IMR-90 (cell line): ENCODE data around the gene MAP3K15. TPM values are rescaled to one million over a fixed set of nuclear protein-coding genes. Genes with fewer than 3 reads are reported as not detected.

Experiments used
- ATAC-seq: fragments of 200-7000 bp; cut with Tn5 transposase; 2 replicates; pipeline ENCODE4 v1.9.1; 2020; ENCODE audit warnings: low read depth, mild to moderate bottlenecking, moderate library complexity
- BruUV-seq: library from RNA; stranded (reverse); fragments of 400-500 nt; replicated peaks from 2 replicates; lab custom pipeline; 2021; lab: Mats Ljungman, UMichigan
- CTCF ChIA-PET: fragments of 300-600 bp; formaldehyde crosslinking; extraction: SDS; loops from one replicate; lab custom pipeline; 2021; ENCODE audit warnings: antibody characterized with exemption; lab: Yijun Ruan, JAX
- POLR2A ChIA-PET: fragments of 300-600 bp; sonication (Branson Sonifier 250); formaldehyde crosslinking; loops from one replicate; lab custom pipeline; 2022; ENCODE audit warnings: antibody characterized with exemption; ENCODE audit not compliant: unreplicated experiment; lab: Charles Lee
- DNase-seq: peaks from one replicate; pipeline ENCODE4 v3.0.0; 2013
- H2AFZ ChIP-seq: replicated peaks from 2 replicates; pipeline ENCODE3; 2013; ENCODE audit warnings: low read length, mild to moderate bottlenecking; ENCODE audit not compliant: poor library complexity
- H2AK5ac ChIP-seq: 2 replicates; pipeline ENCODE4 v1.6.1; 2013; ENCODE audit warnings: low read depth, low read length, inconsistent platforms
- H2AK9ac ChIP-seq: replicated peaks from 2 replicates; pipeline ENCODE3; 2013; ENCODE audit warnings: mild to moderate bottlenecking, low read depth, low read length, moderate library complexity; ENCODE audit not compliant: poor library complexity
- H2BK120ac ChIP-seq: 2 replicates; pipeline ENCODE4 v1.6.1; 2013; ENCODE audit warnings: low read depth, low read length, inconsistent platforms
- H2BK15ac ChIP-seq: 3 replicates; pipeline ENCODE4 v1.6.1; 2013; ENCODE audit warnings: low read depth, low read length, inconsistent platforms
- H2BK20ac ChIP-seq: 2 replicates; pipeline ENCODE4 v1.6.1; 2013; ENCODE audit warnings: low read depth, mild to moderate bottlenecking, inconsistent platforms, low read length, moderate library complexity
- H2BK5ac ChIP-seq: 2 replicates; pipeline ENCODE4 v1.6.1; 2013; ENCODE audit warnings: mild to moderate bottlenecking, low read depth, low read length, inconsistent platforms; ENCODE audit not compliant: poor library complexity, severe bottlenecking
- H3K14ac ChIP-seq: replicated peaks from 2 replicates; pipeline ENCODE4 v1.6.1; 2013; ENCODE audit warnings: low read depth, low read length, inconsistent platforms
- H3K18ac ChIP-seq: 2 replicates; pipeline ENCODE4 v1.6.1; 2013; ENCODE audit warnings: low read depth, low read length, control low read depth
- H3K23ac ChIP-seq: 2 replicates; pipeline ENCODE4 v1.6.1; 2013; ENCODE audit warnings: low read depth, low read length, inconsistent platforms
- H3K27ac ChIP-seq: 2 replicates; pipeline ENCODE4 v1.5.1; 2013; ENCODE audit warnings: mild to moderate bottlenecking, control low read depth, low read length; ENCODE audit not compliant: insufficient read depth
- H3K27me3 ChIP-seq: 2 replicates; pipeline ENCODE4 v1.6.1; 2013; ENCODE audit warnings: low read length; ENCODE audit not compliant: control insufficient read depth, insufficient read depth
- H3K36me3 ChIP-seq: 2 replicates; pipeline ENCODE4 v1.6.1; 2013; ENCODE audit warnings: low read length, mixed read lengths; ENCODE audit not compliant: control insufficient read depth, insufficient read depth
- H3K4ac ChIP-seq: 2 replicates; pipeline ENCODE4 v1.6.1; 2013; ENCODE audit warnings: low read depth, low read length, inconsistent platforms
- H3K4me1 ChIP-seq: 2 replicates; pipeline ENCODE4 v1.6.1; 2013; ENCODE audit warnings: low read length, mixed read lengths; ENCODE audit not compliant: control insufficient read depth, insufficient read depth
- H3K4me2 ChIP-seq: 2 replicates; pipeline ENCODE4 v1.6.1; 2013; ENCODE audit warnings: low read depth, mild to moderate bottlenecking, control low read depth, low read length, moderate library complexity
- H3K4me3 ChIP-seq: 2 replicates; pipeline ENCODE4 v1.5.1; 2013; ENCODE audit warnings: low read depth, mild to moderate bottlenecking, control low read depth, low read length, moderate library complexity; ENCODE audit not compliant: insufficient read depth
- H3K56ac ChIP-seq: 2 replicates; pipeline ENCODE4 v1.6.1; 2013; ENCODE audit warnings: low read length, inconsistent platforms; ENCODE audit not compliant: insufficient read depth; ENCODE audit errors: extremely low read depth
- H3K79me1 ChIP-seq, 2 experiments: 2 replicates each; pipeline ENCODE4 v1.6.1; 2013; ENCODE audit warnings: low read length in 2 of 2, inconsistent platforms in 1 of 2, low read depth in 1 of 2
- H3K9ac ChIP-seq: 2 replicates; pipeline ENCODE4 v1.6.1; 2013; ENCODE audit warnings: low read depth, low read length, control low read depth
- H3K9me1 ChIP-seq: 2 replicates; pipeline ENCODE4 v1.6.1; 2013; ENCODE audit warnings: low read length, inconsistent platforms; ENCODE audit not compliant: insufficient read depth
- H3K9me3 ChIP-seq: 2 replicates; pipeline ENCODE4 v1.6.1; 2013; ENCODE audit warnings: low read length; ENCODE audit not compliant: control insufficient read depth, insufficient read depth
- H4K20me1 ChIP-seq: 2 replicates; pipeline ENCODE4 v1.6.1; 2013; ENCODE audit warnings: low read length, inconsistent platforms; ENCODE audit not compliant: insufficient read depth
- H4K5ac ChIP-seq: 2 replicates; pipeline ENCODE4 v1.6.1; 2013; ENCODE audit warnings: mild to moderate bottlenecking, low read depth, low read length, control low read depth
- H4K8ac ChIP-seq, 2 experiments: 2 replicates each; pipeline ENCODE4 v1.6.1; 2013; ENCODE audit warnings: low read depth in 2 of 2, low read length in 2 of 2, control low read depth in 1 of 2, inconsistent platforms in 1 of 2
- H4K91ac ChIP-seq: 2 replicates; pipeline ENCODE4 v1.6.1; 2013; ENCODE audit warnings: low read depth, low read length, inconsistent platforms; ENCODE audit not compliant: insufficient read depth
- BHLHE40 ChIP-seq: fragments of 150-350 bp; IDR thresholded peaks from 2 replicates; pipeline ENCODE4 v1.6.1; 2016; ENCODE audit warnings: mild to moderate bottlenecking, low read depth, low read length
- CEBPB ChIP-seq: IDR thresholded peaks from 2 replicates; pipeline ENCODE4 v1.6.1; 2012; ENCODE audit warnings: low read depth, low read length, improper control_type of control experiment
- CHD1 ChIP-seq: IDR thresholded peaks from 2 replicates; pipeline ENCODE4 v1.6.1; 2012; ENCODE audit warnings: low read depth, low read length, improper control_type of control experiment
- FOS ChIP-seq: fragments of 150-350 bp; IDR thresholded peaks from 2 replicates; pipeline ENCODE4 v1.6.1; 2016; ENCODE audit warnings: low read depth, low read length
- MAFK ChIP-seq: IDR thresholded peaks from 2 replicates; pipeline ENCODE4 v1.6.1; 2012; ENCODE audit warnings: low read depth, low read length, improper control_type of control experiment
- MAZ ChIP-seq: IDR thresholded peaks from 2 replicates; pipeline ENCODE4 v1.6.1; 2012; ENCODE audit warnings: low read depth, mild to moderate bottlenecking, low read length, improper control_type of control experiment, moderate library complexity, borderline replicate concordance
- MXI1 ChIP-seq: IDR thresholded peaks from 2 replicates; pipeline ENCODE4 v1.6.1; 2012; ENCODE audit warnings: low read depth, mild to moderate bottlenecking, low read length, moderate library complexity, borderline replicate concordance
- NFE2L2 ChIP-seq: fragments of 150-350 bp; IDR thresholded peaks from 2 replicates; pipeline ENCODE4 v1.6.1; 2016; ENCODE audit warnings: low read depth, mild to moderate bottlenecking, low read length
- POLR2A ChIP-seq: IDR thresholded peaks from 2 replicates; pipeline ENCODE4 v1.6.1; 2012; ENCODE audit warnings: mild to moderate bottlenecking, low read depth, low read length
- RAD21 ChIP-seq: IDR thresholded peaks from 2 replicates; pipeline ENCODE4 v1.6.1; 2012; ENCODE audit warnings: low read length, improper control_type of control experiment
- RCOR1 ChIP-seq: IDR thresholded peaks from 2 replicates; pipeline ENCODE4 v1.6.1; 2012; ENCODE audit warnings: mild to moderate bottlenecking, low read length, improper control_type of control experiment; ENCODE audit not compliant: insufficient replicate concordance
- RFX5 ChIP-seq: IDR thresholded peaks from 2 replicates; pipeline ENCODE4 v1.8.0; 2012; ENCODE audit warnings: low read depth, mild to moderate bottlenecking, low read length, moderate library complexity
- SMC3 ChIP-seq: fragments of 150-350 bp; IDR thresholded peaks from 2 replicates; pipeline ENCODE4 v1.6.1; 2016; ENCODE audit warnings: low read depth, mild to moderate bottlenecking, antibody characterized with exemption, low read length, moderate library complexity
- WGBS, 2 experiments: methylation state at CpG; one replicate each; pipeline versions ENCODE4 v1.1.5 to v1.1.7; 2013; ENCODE audit warnings: missing lambda C conversion rate in 2 of 2; ENCODE audit not compliant: insufficient read length in 1 of 2; ENCODE audit errors: extremely low coverage in 2 of 2; 5-methylcytosine and 5-hydroxymethylcytosine counted together
- dilution Hi-C: fragments of 300-500 bp; cut with HindIII; formaldehyde crosslinking; loops from one replicate; pipeline ENCODE4 v1.14.3; 2018; ENCODE audit warnings: low sequenced_read_pairs; ENCODE audit not compliant: unreplicated experiment
- in situ Hi-C: fragments of 300-500 bp; cut with MboI; formaldehyde crosslinking; loops from 3 replicates; pipeline ENCODE4 v1.14.3; 2019; ENCODE audit warnings: low sequenced_read_pairs, inconsistent platforms, mixed read lengths
- intact Hi-C: fragments of 100-400 bp; cut with micrococcal nuclease; formaldehyde crosslinking; loops from 2 replicates; pipeline ENCODE4 v1.10.0; 2022
- polyA plus RNA-seq, 3 experiments: library from polyadenylated mRNA; depleted of rRNA; stranded (reverse); fragments of >200 nt; gene quantifications; 2 replicates each; pipeline ENCODE4 v1.2.3, GENCODE V29; 2012; ENCODE audit warnings: low replicate concordance in 1 of 3
- total RNA-seq: library from RNA; depleted of rRNA; stranded (reverse); fragments of >200 nt; gene quantifications from 2 replicates; pipeline ENCODE4 v1.2.3, GENCODE V29; 2012
- TF ChIP-seq, protein P1 (sequence below): conservative IDR thresholded peaks from 2 replicates; pipeline ENCODE4 v1.5.1; 2012; ENCODE audit warnings: mild to moderate bottlenecking, low read depth, low read length, improper control_type of control experiment
- TF ChIP-seq, protein P2 (sequence below): fragments of 150-350 bp; IDR thresholded peaks from 2 replicates; pipeline ENCODE4 v1.6.1; 2016; ENCODE audit warnings: low read depth, mild to moderate bottlenecking, low read length, moderate library complexity, borderline replicate concordance
- TF ChIP-seq, protein P3 (sequence below): fragments of 150-350 bp; IDR thresholded peaks from 2 replicates; pipeline ENCODE4 v1.6.1; 2017; ENCODE audit warnings: mild to moderate bottlenecking, antibody characterized with exemption, low read length, low read depth

MAP3K15 gene
- total and polyA plus RNA-seq, 2 of the 4 experiments (the other 2 are of a cell fraction), result under 0.01 to 0.10 TPM

DNA sequence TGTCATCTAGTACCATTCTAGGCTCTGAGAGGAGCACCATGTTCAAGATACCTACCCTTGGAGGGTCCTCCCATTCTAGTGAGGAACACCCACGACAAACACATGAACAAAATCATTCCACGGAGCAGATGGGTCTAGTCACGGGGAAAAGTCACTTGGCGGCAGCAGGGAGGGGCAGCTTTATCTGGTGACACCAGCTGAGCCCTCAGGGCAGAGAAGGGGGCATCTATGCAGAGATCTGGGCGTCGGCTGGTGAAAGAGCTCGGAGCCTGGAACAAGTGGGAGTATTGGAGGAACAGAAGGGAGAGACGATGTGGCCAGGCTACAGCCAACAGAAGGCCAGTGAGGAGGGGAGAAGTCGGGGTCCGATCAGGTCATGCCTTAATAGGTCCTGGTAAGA, 183.5 kb downstream of the MAP3K15 start:
- Histone ChIP-seq H3K14ac (no peak overlapping the region), H2BK20ac (no peak overlapping the region), H3K56ac (no peak overlapping the region), H2AK9ac (no peak overlapping the region), H2AK5ac (no peak overlapping the region), H3K27me3 (peaks cover 6% of the 10 kb centered on the region), H2BK5ac (no peak overlapping the region), H3K9me1 (no peaks in the 10 kb centered on the region), H3K4ac (no peak overlapping the region), H3K9ac (no peak overlapping the region), H3K79me1 (no peaks in the 10 kb centered on the region), H3K36me3 (no peaks in the 10 kb centered on the region), H3K23ac (no peak overlapping the region), H2BK120ac (no peak overlapping the region), H4K8ac (no peak overlapping the region), H3K18ac (no peak overlapping the region), H2BK15ac (no peak overlapping the region), H2AFZ (no peak overlapping the region), H3K4me1 (no peaks in the 10 kb centered on the region), H3K27ac (no peak overlapping the region), H4K91ac (no peak overlapping the region), H4K5ac (no peak overlapping the region), H3K9me3 (no peaks in the 10 kb centered on the region), H3K4me2 (no peak overlapping the region), H3K4me3 (no peak overlapping the region), H4K20me1 (no peaks in the 10 kb centered on the region)
- ATAC-seq (no peak), DNase-seq (no peak)
- 62% methylated on average over 8 of the region's 10 CpGs; no CpG with 5 or more reads in 1 of the 2 experiments for WGBS, 2 experiments
- dilution Hi-C loops (no loop called here), intact Hi-C loops (loop anchor here (5.0 kb wide), 1 partner anchor 310 kb away; no protein-coding TSS in a partner anchor), in situ Hi-C loops (loop anchor here (5.0 kb wide), 1 partner anchor 400 kb away; no protein-coding TSS in a partner anchor)
- CTCF ChIA-PET, result interaction anchor here (0.6 kb wide), 1 partner anchor 407 kb away, joined by 3 read pairs; no protein-coding TSS in a partner anchor
- TF ChIP-seq RFX5, result no peak
- TF ChIP-seq MAZ, result no peak
- TF ChIP-seq CHD1, result no peak
- TF ChIP-seq, protein P1, sequence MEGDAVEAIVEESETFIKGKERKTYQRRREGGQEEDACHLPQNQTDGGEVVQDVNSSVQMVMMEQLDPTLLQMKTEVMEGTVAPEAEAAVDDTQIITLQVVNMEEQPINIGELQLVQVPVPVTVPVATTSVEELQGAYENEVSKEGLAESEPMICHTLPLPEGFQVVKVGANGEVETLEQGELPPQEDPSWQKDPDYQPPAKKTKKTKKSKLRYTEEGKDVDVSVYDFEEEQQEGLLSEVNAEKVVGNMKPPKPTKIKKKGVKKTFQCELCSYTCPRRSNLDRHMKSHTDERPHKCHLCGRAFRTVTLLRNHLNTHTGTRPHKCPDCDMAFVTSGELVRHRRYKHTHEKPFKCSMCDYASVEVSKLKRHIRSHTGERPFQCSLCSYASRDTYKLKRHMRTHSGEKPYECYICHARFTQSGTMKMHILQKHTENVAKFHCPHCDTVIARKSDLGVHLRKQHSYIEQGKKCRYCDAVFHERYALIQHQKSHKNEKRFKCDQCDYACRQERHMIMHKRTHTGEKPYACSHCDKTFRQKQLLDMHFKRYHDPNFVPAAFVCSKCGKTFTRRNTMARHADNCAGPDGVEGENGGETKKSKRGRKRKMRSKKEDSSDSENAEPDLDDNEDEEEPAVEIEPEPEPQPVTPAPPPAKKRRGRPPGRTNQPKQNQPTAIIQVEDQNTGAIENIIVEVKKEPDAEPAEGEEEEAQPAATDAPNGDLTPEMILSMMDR, result no peak
- TF ChIP-seq SMC3, result no peak
- TF ChIP-seq, protein P2, sequence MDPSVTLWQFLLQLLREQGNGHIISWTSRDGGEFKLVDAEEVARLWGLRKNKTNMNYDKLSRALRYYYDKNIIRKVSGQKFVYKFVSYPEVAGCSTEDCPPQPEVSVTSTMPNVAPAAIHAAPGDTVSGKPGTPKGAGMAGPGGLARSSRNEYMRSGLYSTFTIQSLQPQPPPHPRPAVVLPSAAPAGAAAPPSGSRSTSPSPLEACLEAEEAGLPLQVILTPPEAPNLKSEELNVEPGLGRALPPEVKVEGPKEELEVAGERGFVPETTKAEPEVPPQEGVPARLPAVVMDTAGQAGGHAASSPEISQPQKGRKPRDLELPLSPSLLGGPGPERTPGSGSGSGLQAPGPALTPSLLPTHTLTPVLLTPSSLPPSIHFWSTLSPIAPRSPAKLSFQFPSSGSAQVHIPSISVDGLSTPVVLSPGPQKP, result no peak
- no peak for TF ChIP-seq CEBPB
- no peak for TF ChIP-seq RCOR1
- TF ChIP-seq MXI1, result no peak
- no peak for TF ChIP-seq MAFK
- TF ChIP-seq, protein P3, sequence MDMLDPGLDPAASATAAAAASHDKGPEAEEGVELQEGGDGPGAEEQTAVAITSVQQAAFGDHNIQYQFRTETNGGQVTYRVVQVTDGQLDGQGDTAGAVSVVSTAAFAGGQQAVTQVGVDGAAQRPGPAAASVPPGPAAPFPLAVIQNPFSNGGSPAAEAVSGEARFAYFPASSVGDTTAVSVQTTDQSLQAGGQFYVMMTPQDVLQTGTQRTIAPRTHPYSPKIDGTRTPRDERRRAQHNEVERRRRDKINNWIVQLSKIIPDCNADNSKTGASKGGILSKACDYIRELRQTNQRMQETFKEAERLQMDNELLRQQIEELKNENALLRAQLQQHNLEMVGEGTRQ, result no peak
- TF ChIP-seq POLR2A, result no peak
- TF ChIP-seq BHLHE40, result no peak
- no peak for TF ChIP-seq RAD21
- no peak for TF ChIP-seq NFE2L2
- TF ChIP-seq FOS, result no peak
- BruUV-seq, result no TSS peak
- POLR2A ChIA-PET, result no interaction called here
